Raji (cell line): ENCODE data around the gene ZBTB42.

Source experiments
- POLR2A ChIP-seq: IDR thresholded peaks from 2 replicates; pipeline ENCODE4 v1.6.1; 2011; ENCODE audit warnings: low read depth, low read length, control low read depth; ENCODE audit not compliant: insufficient read depth

Gene ZBTB42

GRCh38 chr14:104775073-104775489, 25.8 kb upstream of the ZBTB42 start:
- no peak for TF ChIP-seq POLR2A

DNA sequence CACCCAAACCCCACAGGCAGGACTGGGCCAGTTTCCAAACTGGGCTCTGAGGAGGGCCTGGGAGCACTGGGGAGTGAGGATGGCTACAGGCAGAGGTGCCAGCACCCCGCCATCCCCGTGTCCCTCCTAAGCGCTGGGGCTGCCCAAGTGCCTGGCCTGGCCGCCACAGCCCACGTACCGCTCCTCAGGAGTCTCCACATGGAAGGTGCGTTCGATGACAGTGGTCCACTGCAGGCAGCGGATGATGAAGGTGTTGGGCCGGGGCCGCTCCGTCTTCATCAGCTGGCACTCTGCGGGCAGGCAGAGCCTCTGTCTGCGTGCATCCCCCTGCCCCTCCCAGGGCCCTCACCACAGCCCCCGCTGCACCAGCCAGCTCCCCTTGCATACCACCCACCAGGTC, 24.4 kb upstream of the ZBTB42 start:
- no peak for TF ChIP-seq POLR2A

- no peak for TF ChIP-seq POLR2A
Observed at GRCh38 chr14:104776961-104777807, 23.7 kb upstream of the ZBTB42 start.

DNA sequence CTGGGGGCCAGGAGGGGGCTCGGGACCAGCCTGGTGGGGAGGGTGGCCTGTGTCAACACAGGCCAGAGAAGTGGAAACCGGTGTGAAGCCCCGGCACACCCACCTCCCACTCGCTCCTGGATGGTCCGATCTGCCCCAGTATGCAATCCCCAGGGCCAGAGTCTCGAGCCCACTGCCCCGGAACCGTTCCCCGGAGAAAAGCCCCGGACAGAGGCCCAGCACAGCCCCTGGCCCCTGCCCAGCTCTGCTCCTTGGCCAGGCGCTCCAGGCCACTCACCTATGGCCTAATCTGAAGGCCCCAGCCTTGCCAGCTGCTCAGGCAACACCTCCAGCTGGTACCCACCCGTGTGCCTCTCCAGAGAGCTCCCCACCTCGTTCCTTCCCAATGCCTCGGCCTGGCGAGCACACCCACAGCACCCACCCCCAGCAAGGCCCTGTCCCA, 23.1 kb upstream of the ZBTB42 start:
- TF ChIP-seq POLR2A: no peak

DNA sequence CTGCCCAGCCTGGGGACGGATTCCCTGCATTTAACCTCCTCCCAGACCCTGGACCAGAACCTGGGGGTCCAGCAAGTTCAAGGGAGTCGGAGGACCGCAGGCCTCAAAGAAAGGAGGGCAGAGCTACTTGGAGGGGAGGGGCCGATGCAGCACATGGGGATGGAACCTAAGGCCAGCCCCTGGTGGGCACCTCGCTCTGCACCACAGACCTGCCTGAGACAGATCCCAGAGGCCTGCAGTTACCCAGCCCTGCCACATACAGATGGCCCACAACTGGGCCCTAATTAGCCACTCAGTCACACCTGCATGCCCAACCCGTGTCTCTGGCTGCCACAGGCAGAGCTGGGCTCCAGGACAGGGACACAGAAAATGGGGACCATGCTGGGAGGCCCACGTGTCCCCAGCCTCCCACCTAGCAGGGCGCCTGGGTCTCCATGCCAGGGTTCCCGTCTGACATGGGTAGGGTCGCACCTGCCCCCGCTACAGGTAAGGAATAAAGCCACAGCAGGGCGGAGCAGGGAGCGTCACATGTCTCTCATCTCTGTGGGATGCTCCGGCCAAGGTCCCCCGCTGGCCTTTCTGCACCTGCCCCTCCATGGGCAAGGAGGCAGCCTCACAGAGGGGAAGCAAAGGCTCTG, 22.1 kb upstream of the ZBTB42 start:
- no peak for TF ChIP-seq POLR2A

DNA sequence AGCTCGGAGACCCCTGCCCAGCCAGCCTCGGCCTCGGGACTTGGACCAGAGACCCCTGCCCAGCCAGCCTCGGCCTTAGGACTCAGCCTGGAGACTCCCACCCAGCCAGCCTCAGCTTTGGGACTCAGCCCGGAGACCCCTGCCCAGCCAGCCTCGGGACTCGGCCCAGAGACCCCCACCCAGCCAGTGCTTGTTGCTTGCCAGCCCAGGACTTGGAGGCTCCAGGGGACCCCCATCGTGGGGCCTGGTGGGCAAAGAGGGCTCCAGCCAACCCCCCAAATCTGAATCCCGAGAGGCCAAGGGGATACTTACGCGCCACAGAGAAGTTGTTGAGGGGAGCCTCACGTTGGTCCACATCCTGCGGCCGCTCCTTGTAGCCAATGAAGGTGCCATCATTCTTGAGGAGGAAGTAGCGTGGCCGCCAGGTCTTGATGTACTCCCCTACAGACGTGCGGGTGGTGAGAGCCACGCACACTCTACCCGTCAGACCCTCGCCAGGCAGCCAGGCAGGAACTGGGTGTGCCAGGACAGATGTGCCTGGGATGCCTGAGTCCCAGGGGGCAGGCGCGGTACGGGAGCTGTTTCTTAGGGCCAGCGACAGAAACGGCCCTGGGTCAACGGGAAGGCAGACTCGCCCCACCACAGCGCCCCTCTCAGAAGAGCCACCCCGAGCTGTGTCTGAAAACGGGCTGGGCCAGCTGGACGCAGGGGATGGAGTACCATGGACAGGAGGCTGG, 21.0 kb upstream of the ZBTB42 start:
- TF ChIP-seq POLR2A: no peak

DNA sequence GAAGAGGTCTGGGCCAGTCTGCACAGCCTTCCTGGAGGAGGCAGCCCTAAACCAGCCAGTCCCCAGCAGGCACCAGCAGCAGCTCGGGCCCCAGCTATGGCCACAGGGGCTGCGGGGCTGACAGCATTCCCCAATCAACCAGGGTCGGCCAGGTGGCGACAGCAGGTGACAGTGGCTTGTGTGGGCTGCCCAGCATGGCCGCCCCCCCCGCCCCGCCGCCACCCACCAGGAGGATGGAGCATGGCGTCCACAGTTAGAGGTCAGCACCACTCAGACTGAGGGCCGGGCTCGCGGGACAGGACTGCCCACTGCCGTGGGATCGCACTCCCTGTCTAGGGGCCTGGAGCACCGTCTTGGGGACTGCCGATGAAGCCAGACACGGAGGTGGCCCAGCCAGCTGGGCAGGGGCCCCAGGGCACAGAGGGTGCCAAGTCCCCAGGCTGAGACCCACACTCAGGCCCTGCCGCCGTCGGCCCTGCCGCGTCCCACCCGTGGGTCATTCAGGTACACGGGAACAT, 20.3 kb upstream of the ZBTB42 start:
- no peak for TF ChIP-seq POLR2A

DNA sequence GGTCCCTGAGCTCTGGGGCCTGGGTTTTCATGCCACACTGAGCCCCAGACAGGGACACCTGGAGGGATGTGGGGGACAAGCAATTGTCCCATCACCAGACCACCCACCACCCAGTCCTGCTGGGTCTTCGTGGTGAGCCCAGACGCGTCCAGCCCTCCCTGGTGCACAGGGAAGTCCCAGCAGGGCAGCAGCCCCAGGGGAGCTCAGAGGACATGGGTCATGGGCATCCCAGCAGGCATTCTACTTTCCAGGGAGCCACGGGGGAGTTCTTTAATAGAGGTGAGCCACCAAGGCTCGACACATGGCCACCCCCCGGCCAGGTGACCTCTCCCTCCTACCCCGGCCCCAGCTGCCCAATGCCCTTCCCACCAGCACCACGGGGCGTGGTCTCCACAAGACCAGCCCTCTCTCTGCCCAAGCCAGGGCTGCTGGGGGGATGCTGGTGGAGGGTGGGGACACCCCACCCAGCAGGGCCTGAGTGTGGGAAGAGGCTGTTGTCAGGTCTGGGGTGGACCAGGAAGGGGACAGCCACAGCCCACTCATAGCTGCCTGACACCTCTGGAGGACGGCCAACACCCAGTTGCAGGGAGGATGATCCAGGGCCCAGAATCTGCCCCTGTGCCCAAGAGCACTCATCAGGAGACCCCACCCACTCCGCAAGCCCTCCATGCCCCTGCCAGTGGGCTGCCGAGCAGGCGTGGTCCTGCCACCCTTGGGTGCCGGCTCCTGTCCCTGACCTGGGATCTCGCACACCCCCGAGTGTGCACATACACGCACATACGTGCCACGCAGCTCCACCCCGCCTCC, 19.4 kb upstream of the ZBTB42 start:
- no peak for TF ChIP-seq POLR2A

DNA sequence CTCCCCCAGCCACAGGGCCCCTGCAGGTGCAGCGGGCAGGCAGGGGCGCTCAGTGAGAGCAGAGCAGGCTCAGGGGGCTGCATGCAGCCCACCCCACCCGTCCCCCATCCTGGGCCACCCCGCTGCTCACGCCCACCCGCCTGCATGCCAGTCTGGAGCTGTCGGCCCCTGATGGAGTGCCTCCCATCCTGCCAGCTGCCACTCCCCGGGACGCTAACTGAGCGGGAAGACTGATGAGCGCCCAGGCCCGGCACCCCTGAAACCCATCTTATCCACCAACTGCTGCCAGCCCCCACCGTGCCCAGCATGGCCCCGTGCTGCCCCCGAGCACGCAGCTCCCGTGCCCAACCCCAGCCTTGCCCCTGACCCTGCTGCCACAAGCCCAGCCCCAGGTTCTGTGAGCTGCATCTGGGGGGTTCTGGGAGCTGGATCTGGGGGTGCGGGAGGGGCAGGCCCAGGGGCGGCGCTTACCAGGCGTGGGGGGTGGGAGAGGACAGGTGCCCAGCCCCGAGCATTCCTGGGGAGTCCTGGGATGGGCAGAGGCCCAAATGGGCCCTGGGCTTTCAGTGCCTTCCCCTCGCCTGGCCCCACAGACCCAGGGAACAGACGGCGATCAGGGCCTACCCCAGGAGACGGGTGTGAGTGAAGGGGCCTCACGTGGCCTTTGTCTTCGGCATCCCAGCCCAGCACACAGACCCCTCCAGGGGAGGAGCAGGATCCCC, 18.7 kb upstream of the ZBTB42 start:
- no peak for TF ChIP-seq POLR2A

DNA sequence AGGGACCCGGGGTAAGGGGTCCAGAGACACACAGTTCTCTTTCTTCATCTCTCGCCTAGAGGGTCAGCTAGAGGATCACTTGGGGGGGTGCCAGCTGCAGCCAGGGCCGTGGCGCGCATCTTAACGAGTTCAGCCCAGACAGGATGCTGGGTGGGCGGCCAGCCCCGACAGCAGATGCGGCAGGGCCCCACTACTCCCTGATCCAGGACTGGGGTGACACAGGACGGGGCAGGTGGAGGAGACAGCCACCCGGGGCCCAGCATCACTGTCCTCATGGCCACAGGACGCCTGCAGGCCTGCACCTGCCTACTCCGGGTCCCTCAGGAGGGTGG, 18.1 kb upstream of the ZBTB42 start:
- TF ChIP-seq POLR2A: no peak

DNA sequence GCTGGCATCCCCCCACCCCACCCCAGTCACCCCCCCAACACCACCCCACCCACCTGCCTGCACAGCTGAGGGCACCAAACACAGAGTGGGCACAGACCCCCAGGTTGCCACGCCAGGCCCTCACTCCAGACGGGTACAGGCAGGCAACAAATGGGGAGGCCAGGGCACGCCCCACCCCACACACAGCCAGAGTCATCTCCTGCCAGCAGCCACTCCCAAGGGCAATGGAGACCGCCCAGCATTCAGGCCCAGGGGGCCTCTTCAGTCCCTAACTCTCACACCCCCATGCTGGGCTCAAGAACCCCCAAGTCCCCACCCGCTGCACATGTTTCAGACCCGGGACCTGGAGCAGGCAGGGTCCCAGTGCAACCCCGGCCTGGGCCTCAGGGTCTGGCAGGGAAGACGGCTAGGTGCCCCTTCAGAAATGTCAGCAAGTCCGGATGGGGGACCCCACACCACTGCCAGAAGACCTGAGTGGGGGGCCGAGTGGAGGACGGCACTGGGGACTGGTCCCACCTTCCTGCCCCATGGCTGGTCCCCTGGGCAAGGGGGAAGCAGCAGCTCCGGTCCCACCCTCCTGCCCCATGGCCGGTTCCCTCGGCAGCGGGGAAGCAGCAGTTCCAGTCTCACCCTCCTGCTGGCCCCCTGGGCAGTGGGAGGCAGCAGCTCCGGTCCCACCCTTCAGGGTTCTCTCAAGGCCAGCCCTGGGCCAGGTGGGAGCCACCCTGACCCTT, 17.2 kb upstream of the ZBTB42 start:
- no peak for TF ChIP-seq POLR2A

GRCh38 chr14:104784218-104784568, 16.7 kb upstream of the ZBTB42 start:
- TF ChIP-seq POLR2A: no peak

- TF ChIP-seq POLR2A: no peak
Observed at GRCh38 chr14:104784846-104785707, 15.8 kb upstream of the ZBTB42 start.
